Stimulated activated CD8-positive, alpha-beta memory T cell treated with anti-CD3 and anti-CD28 coated beads, Interleukin-12 subunit alpha, Interleukin-12 subunit beta, amount 100 ng/mL, for 24 hours (primary cell): ENCODE results near the gene PHF13.
"Not testable (repeated sequence)": the region's sequence is repeated elsewhere in the genome, so short reads cannot be mapped to it uniquely, and the experiment has no call there.

Source experiments
- DNase-seq: peaks from one replicate; pipeline ENCODE4 v3.0.0-alpha.2; 2020; ENCODE audit errors: extremely low read depth

PHF13 gene

GRCh38 chr1:6628971-6629479 lies 15.5 kb downstream of the PHF13 start:
- no peak for DNase-seq

- no peak for DNase-seq
Observed at GRCh38 chr1:6630027-6630426, 16.5 kb downstream of the PHF13 start.

GRCh38 chr1:6631058-6631457 lies 17.5 kb downstream of the PHF13 start:
- DNase-seq: no peak

GRCh38 chr1:6632588-6633514 lies 19.3 kb downstream of the PHF13 start:
- no peak for DNase-seq

DNA sequence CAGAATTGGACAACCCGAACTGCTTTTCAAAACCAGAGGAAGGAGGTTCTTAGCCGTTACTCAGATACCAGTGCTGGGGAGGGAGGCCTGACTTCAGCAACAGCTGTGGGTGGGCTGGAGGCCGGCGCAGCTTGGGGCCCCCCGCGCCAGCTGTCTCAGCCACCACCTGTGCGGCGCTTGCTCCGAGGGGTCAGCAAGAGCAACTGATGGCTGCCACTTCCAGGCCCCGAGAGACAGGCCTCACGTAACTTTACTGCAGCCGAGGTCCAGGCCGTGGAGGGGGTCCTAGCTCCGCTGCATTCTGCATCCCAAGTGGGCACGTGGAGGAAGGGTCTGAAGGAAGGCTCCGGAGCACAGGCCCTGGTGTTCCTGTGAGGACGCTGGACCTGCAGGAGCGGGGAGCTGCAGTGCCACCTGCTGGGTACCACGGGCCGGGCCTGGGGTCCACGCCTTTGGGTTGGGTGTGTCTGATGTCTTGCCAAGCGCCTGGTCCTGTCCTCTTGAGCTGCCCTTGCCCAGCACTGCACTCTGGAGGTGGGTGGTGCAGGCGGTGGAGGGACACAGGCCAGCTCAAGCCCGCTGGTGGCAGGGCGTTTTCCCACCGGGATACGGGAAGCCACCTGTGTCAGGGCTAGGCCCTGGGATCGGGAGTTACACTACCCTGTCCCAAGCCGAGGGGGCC lies 21.0 kb downstream of the PHF13 start:
- DNase-seq: no peak

- DNase-seq: no peak
Observed at GRCh38 chr1:6635161-6635909, 21.8 kb downstream of the PHF13 start.

- no peak for DNase-seq
Observed at GRCh38 chr1:6635910-6636760, 22.6 kb downstream of the PHF13 start.

DNA sequence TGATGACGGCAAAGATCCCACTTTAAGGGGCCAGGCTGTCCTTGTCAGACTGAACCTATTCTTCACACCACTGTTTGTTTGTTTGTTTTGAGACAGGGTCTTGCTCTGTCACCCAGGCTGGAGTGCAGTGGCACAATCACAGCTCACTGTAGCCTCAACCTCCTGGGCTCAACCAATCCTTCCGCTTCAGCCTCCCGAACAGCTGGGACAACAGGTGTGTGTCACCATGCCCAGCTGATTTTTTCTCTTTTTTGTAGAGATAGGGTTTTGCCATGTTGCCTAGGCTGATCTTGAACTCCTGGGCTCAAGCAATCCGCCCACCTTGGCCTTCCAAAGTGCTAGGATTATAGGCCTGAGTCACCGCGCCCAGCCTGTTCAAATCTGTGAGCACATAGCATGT lies 23.2 kb downstream of the PHF13 start:
- DNase-seq: not testable (repeated sequence)

DNA sequence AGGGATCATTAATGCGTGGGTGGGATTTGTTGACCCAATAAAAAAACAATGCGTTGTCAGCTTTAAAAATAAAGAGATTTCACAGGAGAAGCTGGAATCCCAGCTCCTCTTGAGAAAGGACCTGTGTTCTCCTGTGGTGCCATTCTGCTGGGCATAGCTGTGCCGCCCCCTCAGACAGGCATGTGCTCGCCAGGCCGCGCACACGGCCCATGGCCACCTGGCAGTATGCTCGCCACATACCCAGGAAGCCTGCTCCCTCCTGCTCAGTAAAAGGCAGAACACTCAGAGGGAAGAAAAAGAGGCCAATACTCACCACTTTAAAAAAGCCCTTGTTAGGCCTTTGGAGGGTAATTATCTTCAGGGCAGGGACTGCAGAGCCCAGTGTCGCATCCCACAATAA lies 24.2 kb downstream of the PHF13 start:
- DNase-seq: no peak

- no peak for DNase-seq
Observed at GRCh38 chr1:6638226-6638625, 24.7 kb downstream of the PHF13 start.

DNA sequence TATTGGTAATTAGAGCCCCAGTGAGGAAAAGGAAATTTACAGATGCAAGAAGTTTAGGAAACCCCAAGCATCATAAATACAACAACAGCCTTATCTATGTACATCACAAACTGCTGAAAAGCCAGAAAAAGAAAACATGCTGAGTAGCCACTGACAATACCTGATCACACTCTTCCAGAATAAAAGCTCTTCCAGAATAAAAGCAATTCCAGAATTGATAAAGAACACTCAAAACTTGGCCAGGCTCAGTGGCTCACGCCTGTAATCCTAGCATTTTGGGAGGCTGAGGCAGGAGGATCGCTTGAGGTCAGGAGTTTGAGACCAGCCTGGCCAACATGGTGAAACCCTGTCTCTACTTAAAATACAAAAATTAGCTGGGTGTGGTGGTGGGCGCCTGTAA lies 27.3 kb downstream of the PHF13 start:
- DNase-seq: not testable (repeated sequence)

GRCh38 chr1:6645018-6645417 lies 31.5 kb downstream of the PHF13 start:
- no peak for DNase-seq

- DNase-seq: no peak
Observed at GRCh38 chr1:6646499-6647148, 33.1 kb downstream of the PHF13 start.

DNA sequence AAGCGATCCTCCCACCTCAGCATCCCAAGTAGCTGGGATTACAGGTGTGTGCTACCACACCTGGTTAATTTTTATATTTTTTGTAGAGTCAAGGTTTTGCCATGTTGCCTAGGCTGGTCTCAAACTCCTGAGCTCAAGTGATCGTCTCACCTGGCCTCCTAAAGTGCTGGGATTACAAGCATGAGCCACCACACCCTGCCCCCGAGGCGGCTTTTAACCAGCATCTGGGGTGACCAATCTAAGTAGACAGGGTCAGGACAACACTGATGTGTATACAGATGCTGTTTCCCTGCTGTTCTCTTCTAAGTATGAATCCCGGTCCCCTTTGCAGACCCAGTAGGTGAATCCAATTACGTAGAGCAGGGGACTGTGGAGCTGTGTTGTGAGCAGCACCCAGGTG lies 35.0 kb downstream of the PHF13 start:
- DNase-seq: no peak

GRCh38 chr1:6651909-6652308 lies 38.4 kb downstream of the PHF13 start:
- no peak for DNase-seq

GRCh38 chr1:6652986-6653385 lies 39.5 kb downstream of the PHF13 start:
- DNase-seq: no peak

GRCh38 chr1:6653436-6654290 lies 40.1 kb downstream of the PHF13 start:
- DNase-seq: no peak

DNA sequence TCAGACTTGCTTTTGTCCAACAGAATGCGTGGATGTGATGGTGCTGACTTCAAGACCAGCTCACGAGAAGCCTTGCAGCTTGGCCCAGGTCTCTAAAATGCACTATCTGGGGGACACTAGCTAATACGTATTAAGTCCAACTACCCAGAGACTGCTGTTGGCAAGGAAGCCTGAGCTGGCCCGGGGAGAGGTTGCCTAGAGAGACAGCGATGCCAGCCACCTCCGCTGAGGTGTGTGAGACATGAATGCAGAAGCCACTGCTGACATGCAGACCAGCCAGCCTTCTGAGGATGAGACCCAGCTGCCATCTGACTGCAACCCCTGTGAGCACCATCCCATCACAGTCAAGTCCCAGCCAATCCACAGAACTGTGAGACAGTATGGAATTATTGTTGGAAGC lies 43.6 kb downstream of the PHF13 start:
- DNase-seq: no peak

GRCh38 chr1:6658359-6659060 lies 45.0 kb downstream of the PHF13 start:
- no peak for DNase-seq
